Activated naive CD4-positive, alpha-beta T cell treated with anti-CD3 and anti-CD28 coated beads for 36 hours (primary cell): ENCODE measurements around the gene HDAC3. TPM values are rescaled to one million over a fixed set of nuclear protein-coding genes. Genes with fewer than 3 reads are reported as not detected.

Experiments
- CTCF ChIA-PET: fragments of 350-600 bp; sonication (Branson Sonifier 250); formaldehyde crosslinking; loops from one replicate; lab custom pipeline; 2021; ENCODE audit warnings: antibody characterized with exemption; lab: Charles Lee
- DNase-seq: peaks from one replicate; pipeline ENCODE4 v3.0.0-alpha.2; 2020
- H3K27ac Mint-ChIP-seq: one replicate; pipeline ENCODE4 v1.8.0; 2021; ENCODE audit warnings: mild to moderate bottlenecking, mixed read lengths
- H3K27me3 Mint-ChIP-seq: one replicate; pipeline ENCODE4 v1.8.0; 2021; ENCODE audit warnings: low read depth, mixed read lengths
- H3K36me3 Mint-ChIP-seq: one replicate; pipeline ENCODE4 v1.8.0; 2021; ENCODE audit warnings: low read depth, mixed read lengths
- H3K4me1 Mint-ChIP-seq: one replicate; pipeline ENCODE4 v1.8.0; 2021; ENCODE audit warnings: low read depth, mixed read lengths
- H3K4me3 Mint-ChIP-seq: one replicate; pipeline ENCODE4 v1.8.0; 2021; ENCODE audit warnings: mild to moderate bottlenecking, moderate library complexity, mixed read lengths
- H3K9me3 Mint-ChIP-seq: one replicate; pipeline ENCODE4 v1.8.0; 2021; ENCODE audit warnings: mixed read lengths
- intact Hi-C: fragments of 100-400 bp; cut with micrococcal nuclease; formaldehyde crosslinking; loops from one replicate; pipeline ENCODE4 v1.15.1; 2023
- total RNA-seq, 2 experiments: library from RNA; stranded (reverse); gene quantifications; one replicate each; pipeline ENCODE4 v1.2.3, GENCODE V29; 2021

Gene HDAC3
- total RNA-seq: 10 to 100 TPM; 52.1 to 55.6 TPM

DNA sequence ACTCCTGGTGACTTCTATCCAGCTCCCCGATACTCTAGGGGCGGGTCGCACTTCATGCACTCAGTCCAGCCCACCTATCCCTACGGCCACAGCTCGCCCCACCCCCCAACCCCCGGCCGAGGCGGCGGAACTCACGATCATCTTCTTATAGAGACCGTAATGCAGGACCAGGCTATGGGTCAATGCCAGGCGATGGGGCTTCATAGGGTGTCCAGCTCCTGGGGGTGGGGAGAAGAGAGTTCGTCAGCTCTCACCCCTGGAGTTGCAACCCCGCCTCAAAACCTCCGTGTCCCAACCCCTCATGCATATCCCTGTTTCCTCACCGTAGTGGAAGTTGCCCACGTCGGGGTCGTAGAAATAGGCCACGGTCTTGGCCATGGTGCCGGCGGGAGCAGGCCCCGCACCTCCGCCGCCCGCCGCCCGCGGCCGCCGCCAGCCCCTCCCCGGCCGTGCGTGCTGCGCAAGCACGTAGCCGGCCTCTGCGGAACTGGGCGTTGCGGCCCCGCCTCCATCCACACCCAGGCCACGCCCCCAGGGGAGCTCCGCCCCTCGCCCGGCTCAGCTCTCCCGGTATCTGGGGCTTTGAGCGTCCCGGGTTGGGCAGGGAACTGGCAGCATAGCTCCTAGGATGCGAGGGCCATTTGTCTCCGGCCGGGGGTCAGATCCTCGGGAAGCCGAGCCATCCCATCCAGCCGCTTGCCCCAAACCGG, at the start of gene HDAC3, which contains the start of gene RELL2:
HDAC3 (minus strand) TSS at position 437 of the 710 bp plus-strand sequence; CDS start at position 378, 59 bp downstream.
RELL2 (plus strand) TSS at position 585 of the 710 bp plus-strand sequence. CDS start 1,229 bp downstream, outside the sequence.
- intact Hi-C loops: loop anchor here (1.0 to 5.0 kb wide), 5 partner anchors 17 to 934 kb away; partner anchors contain the start of gene ZMAT2
- DNase-seq: peak; percentile 94
- H3K36me3 Mint-ChIP-seq: peaks cover 9% of the 10 kb centered on the region
- peak within 1 kb of the TSS; percentile 87 for H3K27ac Mint-ChIP-seq
- CTCF ChIA-PET: interaction anchor here (0.7 to 5.0 kb wide), 13 partner anchors 10 to 129 kb away, joined by 3 to 63 read pairs (median 8); partner anchors contain the start of genes DIAPH1 and FCHSD1
- no peaks in the 10 kb centered on the region for H3K27me3 Mint-ChIP-seq
- peak within 1 kb of the TSS; percentile 93 for H3K4me3 Mint-ChIP-seq
- H3K9me3 Mint-ChIP-seq: no peaks in the 10 kb centered on the region
- H3K4me1 Mint-ChIP-seq: peaks cover 51% of the 10 kb centered on the region

DNA sequence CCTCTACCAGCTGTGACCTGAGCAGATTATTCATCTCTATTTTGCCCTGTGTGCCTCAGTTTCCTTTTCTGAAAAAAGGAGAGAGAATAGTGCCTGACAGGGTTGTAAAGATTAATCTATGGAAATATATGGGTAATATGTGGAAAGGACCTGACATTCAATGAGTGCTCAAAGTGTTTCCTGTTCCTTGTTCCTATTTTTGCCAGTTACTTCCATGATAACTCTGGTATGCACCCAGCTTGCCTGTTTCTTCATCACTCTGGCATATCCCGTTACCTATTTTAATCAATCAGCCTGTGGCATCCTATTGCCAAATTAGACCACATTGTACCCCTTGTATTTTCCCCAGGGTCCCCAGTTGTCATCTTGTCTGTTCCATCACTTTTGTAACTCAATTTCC, 48.9 kb upstream of the HDAC3 start:
- intact Hi-C loops: no loop called here
- CTCF ChIA-PET: interaction anchor here (0.6 to 3.1 kb wide), 2 partner anchors 12 to 275 kb away, joined by 3 to 11 read pairs; no protein-coding TSS in a partner anchor

GRCh38 chr5:141683596-141684141, 47.0 kb upstream of the HDAC3 start:
- H3K4me1 Mint-ChIP-seq: peaks cover 18% of the 10 kb centered on the region
- H3K4me3 Mint-ChIP-seq: no peak overlapping the region
- no peak overlapping the region for H3K27ac Mint-ChIP-seq
- no peaks in the 10 kb centered on the region for H3K27me3 Mint-ChIP-seq
- DNase-seq: no peak
- no peaks in the 10 kb centered on the region for H3K36me3 Mint-ChIP-seq
- intact Hi-C loops: loop anchor here (2.0 kb wide), 1 partner anchor 331 kb away; no protein-coding TSS in a partner anchor
- CTCF ChIA-PET: interaction anchor here (0.5 to 4.3 kb wide), 9 partner anchors 9 to 277 kb away, joined by 3 to 55 read pairs (median 4); partner anchors contain the start of gene PCDH1
- no peaks in the 10 kb centered on the region for H3K9me3 Mint-ChIP-seq

More for the DNA sequence above, 48.9 kb upstream of the HDAC3 start:
- Mint-ChIP-seq H3K27me3 (no peaks in the 10 kb centered on the region), H3K9me3 (no peaks in the 10 kb centered on the region), H3K4me3 (no peak overlapping the region), H3K36me3 (no peaks in the 10 kb centered on the region), H3K4me1 (peaks cover 18% of the 10 kb centered on the region), H3K27ac (no peak overlapping the region)
- no peak for DNase-seq

GRCh38 chr5:141681695-141682641, 45.3 kb upstream of the HDAC3 start, which contains the start of gene ARAP3:
Gene ARAP3, minus strand, starts transcription at chr5:141682230. Its CDS starts 1,744 bp downstream, at chr5:141680486.
- H3K4me3 Mint-ChIP-seq: peak within 1 kb of the TSS; percentile 63
- intact Hi-C loops: loop anchor here (1.0 to 2.0 kb wide), 2 partner anchors 17 to 333 kb away; no protein-coding TSS in a partner anchor
- H3K27me3 Mint-ChIP-seq: no peaks in the 10 kb centered on the region
- peaks cover 18% of the 10 kb centered on the region for H3K4me1 Mint-ChIP-seq
- peak; percentile 41 for DNase-seq
- CTCF ChIA-PET: interaction anchor here (0.6 to 4.3 kb wide), 5 partner anchors 11 to 279 kb away, joined by 3 to 55 read pairs (median 5); no protein-coding TSS in a partner anchor
- H3K9me3 Mint-ChIP-seq: no peaks in the 10 kb centered on the region
- no peaks in the 10 kb centered on the region for H3K36me3 Mint-ChIP-seq
- peak within 1 kb of the TSS; percentile 25 for H3K27ac Mint-ChIP-seq

DNA sequence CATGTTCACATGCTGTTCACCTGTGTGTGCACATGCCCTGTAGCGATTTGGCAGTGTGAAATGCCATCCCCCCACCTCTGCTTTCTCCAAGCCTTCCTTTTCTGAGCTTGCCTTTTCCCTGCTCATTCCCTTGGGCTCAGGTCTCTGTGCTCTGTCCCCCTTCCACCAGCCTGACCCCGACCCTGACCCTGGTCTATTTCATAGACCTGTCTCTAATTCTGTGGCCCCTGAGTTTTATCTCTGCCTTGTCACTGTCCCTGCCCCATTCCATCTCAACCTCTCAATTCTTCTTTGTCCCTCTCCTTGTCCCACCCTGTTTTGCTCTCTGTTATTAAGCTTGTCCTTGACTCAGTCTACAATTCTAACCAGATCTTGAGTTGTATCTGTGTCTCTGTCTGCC, 44.6 kb upstream of the HDAC3 start:
- Mint-ChIP-seq H3K36me3 (no peaks in the 10 kb centered on the region), H3K4me1 (peaks cover 18% of the 10 kb centered on the region), H3K27me3 (no peaks in the 10 kb centered on the region), H3K27ac (no peak overlapping the region), H3K4me3 (peak overlapping the region; percentile 53), H3K9me3 (no peaks in the 10 kb centered on the region)
- CTCF ChIA-PET: interaction anchor here (1.2 to 4.3 kb wide), 3 partner anchors 12 to 89 kb away, joined by 4 to 55 read pairs (median 5); no protein-coding TSS in a partner anchor
- intact Hi-C loops: loop anchor here (1.0 kb wide), 1 partner anchor 16 kb away; no protein-coding TSS in a partner anchor
- no peak for DNase-seq

DNA sequence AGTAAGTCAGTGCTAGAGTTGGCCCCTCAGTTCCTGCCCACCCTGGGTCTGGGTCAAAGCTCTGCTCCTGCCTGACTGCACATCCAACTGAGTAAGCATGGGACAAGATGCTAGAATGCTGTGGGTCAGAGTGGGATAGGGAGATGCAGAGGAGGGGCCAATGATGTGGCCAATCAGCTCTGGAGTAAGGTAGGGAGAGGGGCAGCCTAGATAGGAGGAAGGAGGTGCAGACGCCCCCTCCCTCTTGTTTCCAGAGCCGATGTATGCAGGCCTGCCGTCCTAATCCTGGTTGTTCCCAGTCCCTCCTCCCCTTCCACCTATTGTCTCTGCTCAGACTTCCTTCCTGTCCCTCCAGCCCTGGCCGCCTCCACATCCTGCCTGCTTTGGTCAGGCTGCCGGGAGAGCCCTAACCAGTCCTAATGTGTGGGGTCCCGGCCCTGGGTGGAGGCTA, 44.1 kb upstream of the HDAC3 start:
- intact Hi-C loops: loop anchor here (1.0 kb wide), 1 partner anchor 15 kb away; no protein-coding TSS in a partner anchor
- Mint-ChIP-seq H3K4me1 (peaks cover 18% of the 10 kb centered on the region), H3K27me3 (no peaks in the 10 kb centered on the region), H3K36me3 (no peaks in the 10 kb centered on the region), H3K4me3 (no peak overlapping the region), H3K9me3 (no peaks in the 10 kb centered on the region), H3K27ac (no peak overlapping the region)
- DNase-seq: no peak
- CTCF ChIA-PET: interaction anchor here (1.2 to 4.3 kb wide), 3 partner anchors 11 to 89 kb away, joined by 4 to 55 read pairs (median 5); no protein-coding TSS in a partner anchor

GRCh38 chr5:141680178-141680577, 43.5 kb upstream of the HDAC3 start:
- intact Hi-C loops: no loop called here
- no peaks in the 10 kb centered on the region for H3K27me3 Mint-ChIP-seq
- no peaks in the 10 kb centered on the region for H3K9me3 Mint-ChIP-seq
- no peak overlapping the region for H3K27ac Mint-ChIP-seq
- DNase-seq: no peak
- no peak overlapping the region for H3K4me3 Mint-ChIP-seq
- H3K36me3 Mint-ChIP-seq: no peaks in the 10 kb centered on the region
- peaks cover 18% of the 10 kb centered on the region for H3K4me1 Mint-ChIP-seq
- CTCF ChIA-PET: no interaction called here

- DNase-seq: peak; percentile 18
- Mint-ChIP-seq H3K27ac (no peak overlapping the region), H3K27me3 (no peaks in the 10 kb centered on the region), H3K4me1 (peaks cover 8% of the 10 kb centered on the region), H3K36me3 (no peaks in the 10 kb centered on the region), H3K4me3 (no peak overlapping the region), H3K9me3 (no peaks in the 10 kb centered on the region)
- CTCF ChIA-PET: interaction anchor here (0.6 to 2.4 kb wide), 2 partner anchors 13 to 855 kb away, joined by 3 to 7 read pairs; no protein-coding TSS in a partner anchor
- intact Hi-C loops: no loop called here
Measured at GRCh38 chr5:141677415-141677814, 40.8 kb upstream of the HDAC3 start.

- intact Hi-C loops: no loop called here
- DNase-seq: no peak
- Mint-ChIP-seq H3K27me3 (no peaks in the 10 kb centered on the region), H3K27ac (no peak overlapping the region), H3K36me3 (no peaks in the 10 kb centered on the region), H3K9me3 (no peaks in the 10 kb centered on the region), H3K4me1 (no peaks in the 10 kb centered on the region), H3K4me3 (no peak overlapping the region)
- CTCF ChIA-PET: interaction anchor here (1.0 to 2.4 kb wide), 4 partner anchors 11 to 285 kb away, joined by 3 to 7 read pairs (median 3); no protein-coding TSS in a partner anchor
Measured at GRCh38 chr5:141675672-141676071, 39.0 kb upstream of the HDAC3 start.

DNA sequence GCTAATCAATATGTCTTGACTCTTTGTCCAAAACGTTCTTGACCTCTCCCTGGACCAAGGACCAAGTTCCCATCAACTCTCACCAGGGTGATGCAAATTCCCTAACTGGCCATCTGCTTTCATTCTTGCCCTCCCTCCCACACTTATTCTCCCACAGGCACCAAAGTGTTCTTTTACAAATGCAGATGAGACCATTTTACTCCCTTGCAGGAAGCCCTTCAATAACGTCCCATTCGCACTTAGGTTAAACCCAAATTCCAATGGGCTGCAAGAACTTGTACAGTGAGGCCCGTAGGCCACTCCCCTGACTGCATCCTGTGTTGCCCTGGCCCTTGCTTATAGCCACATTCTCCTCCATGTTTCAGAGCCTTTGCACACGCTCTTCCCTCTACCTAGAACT, 38.1 kb upstream of the HDAC3 start:
- no peak overlapping the region for H3K4me3 Mint-ChIP-seq
- no peak overlapping the region for H3K27ac Mint-ChIP-seq
- no peaks in the 10 kb centered on the region for H3K9me3 Mint-ChIP-seq
- H3K36me3 Mint-ChIP-seq: no peaks in the 10 kb centered on the region
- DNase-seq: no peak
- no peaks in the 10 kb centered on the region for H3K27me3 Mint-ChIP-seq
- CTCF ChIA-PET: interaction anchor here (1.9 to 2.4 kb wide), 3 partner anchors 10 to 205 kb away, joined by 5 to 7 read pairs (median 6); no protein-coding TSS in a partner anchor
- no peaks in the 10 kb centered on the region for H3K4me1 Mint-ChIP-seq
- intact Hi-C loops: no loop called here
